ENCODE measurements around the gene ASB15.

- TF ChIP-seq CTCF (IDR thresholded peaks at IDR 0.05) (no peak), POLR2A (IDR thresholded peaks at IDR 0.05) (no peak)
Measured at GRCh38 chr7:123602648-123603047, 1.0 kb downstream of the ASB15 start.
